Colon (tissue), 2 donors: ENCODE data around the gene CANX.
"Not testable (repeated sequence)": the region's sequence is repeated elsewhere in the genome, so short reads cannot be mapped to it uniquely, and the experiment has no call there.

Source experiments
- FAIRE-seq: peaks from 2 replicates; lab custom pipeline; 2012; peaks lifted over from hg19 to GRCh38; lab: Jason Lieb, UNC
- donor health status: control.
- donor health status: control.

Gene CANX, protein sequence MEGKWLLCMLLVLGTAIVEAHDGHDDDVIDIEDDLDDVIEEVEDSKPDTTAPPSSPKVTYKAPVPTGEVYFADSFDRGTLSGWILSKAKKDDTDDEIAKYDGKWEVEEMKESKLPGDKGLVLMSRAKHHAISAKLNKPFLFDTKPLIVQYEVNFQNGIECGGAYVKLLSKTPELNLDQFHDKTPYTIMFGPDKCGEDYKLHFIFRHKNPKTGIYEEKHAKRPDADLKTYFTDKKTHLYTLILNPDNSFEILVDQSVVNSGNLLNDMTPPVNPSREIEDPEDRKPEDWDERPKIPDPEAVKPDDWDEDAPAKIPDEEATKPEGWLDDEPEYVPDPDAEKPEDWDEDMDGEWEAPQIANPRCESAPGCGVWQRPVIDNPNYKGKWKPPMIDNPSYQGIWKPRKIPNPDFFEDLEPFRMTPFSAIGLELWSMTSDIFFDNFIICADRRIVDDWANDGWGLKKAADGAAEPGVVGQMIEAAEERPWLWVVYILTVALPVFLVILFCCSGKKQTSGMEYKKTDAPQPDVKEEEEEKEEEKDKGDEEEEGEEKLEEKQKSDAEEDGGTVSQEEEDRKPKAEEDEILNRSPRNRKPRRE

DNA sequence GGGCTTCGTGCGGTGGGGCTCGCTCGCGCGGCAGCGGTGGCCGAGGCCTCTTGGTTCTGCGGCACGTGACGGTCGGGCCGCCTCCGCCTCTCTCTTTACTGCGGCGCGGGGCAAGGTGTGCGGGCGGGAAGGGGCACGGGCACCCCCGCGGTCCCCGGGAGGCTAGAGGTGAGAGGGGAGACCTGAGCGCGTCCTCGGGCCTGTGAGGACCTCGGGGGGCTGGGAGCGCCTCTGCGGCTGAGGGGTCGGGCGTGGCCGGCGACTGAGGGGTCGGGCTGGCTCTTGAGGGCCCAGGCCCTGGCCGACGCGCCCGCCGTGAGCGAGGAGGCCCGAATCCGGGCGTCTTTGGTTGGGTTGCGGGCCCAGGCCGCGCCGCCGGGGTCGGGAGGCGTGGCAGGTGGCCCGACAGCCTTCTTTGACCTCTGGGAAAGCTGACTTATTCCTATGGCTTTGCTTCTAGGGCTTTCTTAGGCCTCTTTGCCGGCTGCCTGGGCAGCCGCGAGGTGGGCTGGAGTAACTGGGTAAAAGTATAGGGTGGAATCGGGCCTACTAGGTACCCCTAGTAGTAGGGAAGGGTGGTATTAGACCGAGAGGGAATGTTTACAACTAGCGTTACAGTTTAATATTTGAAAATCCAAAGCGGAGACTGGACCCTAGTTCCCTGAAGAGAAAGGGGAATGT lies at the start of gene CANX:
TSS of gene CANX (plus strand) at position 33 of the 681 bp plus-strand sequence. CDS start 6,715 bp downstream, outside the sequence.
- no peak for FAIRE-seq

DNA sequence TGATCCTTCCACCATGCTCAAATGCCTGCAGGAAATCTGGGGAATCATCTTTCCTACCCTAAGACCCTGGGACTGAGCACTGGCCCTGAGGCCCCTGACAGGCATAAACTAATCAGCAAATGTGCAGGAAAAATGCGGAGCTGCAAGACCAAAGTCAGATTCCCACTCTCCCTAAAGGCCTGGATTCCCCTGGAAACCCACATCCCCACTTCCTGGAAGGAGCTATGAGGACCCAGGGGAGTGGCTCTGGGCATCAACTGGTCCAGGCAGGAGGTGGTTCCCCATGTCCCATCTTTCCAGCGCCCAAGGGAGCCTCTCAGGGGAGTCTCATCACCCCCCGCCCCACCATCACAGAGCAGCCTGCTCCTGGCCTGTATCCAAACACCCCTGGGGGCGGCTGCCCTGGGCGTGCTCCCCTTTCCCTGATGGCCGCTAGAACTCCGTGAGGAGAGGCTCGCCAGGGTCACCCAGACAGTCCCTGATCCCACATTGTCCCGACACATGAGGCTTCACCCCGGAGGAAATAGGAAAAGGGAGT lies 49.5 kb upstream of the CANX start:
- not testable (repeated sequence) for FAIRE-seq

DNA sequence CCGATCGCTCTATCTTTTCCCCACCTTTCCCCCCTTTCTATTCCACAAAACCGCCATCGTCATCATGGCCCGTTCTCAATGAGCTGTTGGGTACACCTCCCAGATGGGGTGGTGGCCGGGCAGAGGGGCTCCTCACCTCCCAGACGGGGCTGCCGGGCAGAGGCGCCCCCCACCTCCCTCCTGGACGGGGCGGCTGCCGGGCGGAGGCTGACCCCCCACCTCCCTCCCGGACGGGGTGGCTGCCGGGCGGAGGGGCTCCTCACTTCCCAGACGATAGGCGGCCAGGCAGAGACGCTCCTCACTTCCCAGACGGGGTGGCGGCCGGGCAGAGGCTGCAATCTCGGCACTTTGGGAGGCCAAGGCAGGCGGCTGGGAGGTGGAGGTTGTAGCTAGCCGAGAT lies 48.5 kb upstream of the CANX start:
- FAIRE-seq: not testable (repeated sequence)

DNA sequence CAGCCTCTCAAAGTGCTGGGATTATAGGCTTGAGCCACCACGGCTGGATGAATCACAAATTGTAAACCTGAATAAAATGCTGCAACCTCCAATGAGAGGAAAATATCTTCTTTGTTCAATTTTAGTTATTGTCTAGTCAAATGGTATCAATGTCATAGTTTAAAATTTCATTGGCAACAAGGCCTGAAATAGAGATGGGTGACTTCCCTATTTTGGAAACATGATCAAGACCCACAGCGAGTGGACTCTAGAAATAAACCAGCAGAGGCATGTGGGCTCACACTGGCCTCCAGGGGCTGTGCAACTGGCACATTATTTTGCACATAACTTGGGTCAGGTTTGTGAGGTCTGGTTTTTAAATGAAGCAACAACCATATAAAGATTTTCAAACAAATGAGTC lies 45.6 kb upstream of the CANX start:
- FAIRE-seq: not testable (repeated sequence)

DNA sequence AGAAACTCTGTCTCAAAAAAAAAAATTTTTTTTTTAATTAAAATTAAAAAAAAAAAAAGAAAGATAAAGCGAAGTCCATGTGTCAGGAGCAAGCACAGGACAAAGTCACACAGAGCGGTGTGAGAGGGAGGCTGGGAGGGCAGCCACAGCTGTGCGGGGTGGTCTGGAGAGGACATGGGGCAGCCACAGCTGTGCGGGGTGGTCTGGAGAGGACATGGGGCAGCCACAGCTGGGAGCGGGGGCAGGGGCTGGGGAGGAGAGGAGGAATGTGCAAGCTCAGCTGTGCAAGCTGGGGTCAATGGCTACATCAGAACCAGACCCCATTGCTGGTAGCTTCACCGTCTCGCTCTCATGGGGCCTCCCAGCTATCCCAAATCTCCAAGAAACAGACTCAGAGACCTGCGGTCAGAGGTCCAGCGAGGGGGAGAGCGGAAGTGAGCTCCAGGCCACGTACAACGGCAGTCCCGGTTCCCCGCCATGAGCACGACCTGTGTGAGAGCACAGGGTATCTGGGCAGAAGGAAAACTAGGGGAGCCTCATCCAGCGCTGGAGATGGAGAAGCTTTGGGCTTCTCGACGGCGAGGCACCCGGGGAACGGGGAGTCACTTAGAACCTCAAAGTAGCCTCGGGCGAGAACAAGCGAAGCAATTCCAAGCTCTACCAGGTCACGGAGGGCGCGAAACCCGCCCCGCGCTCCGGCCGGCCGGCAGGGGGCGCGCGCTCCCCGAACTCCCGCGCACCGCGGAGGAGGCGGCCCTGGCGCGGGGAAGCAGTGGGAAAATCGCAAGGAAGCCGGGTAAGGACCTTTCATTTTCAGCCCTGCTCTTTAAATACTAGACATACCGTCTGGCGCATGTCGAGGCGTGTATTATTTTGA lies 41.2 kb upstream of the CANX start:
- not testable (repeated sequence) for FAIRE-seq

DNA sequence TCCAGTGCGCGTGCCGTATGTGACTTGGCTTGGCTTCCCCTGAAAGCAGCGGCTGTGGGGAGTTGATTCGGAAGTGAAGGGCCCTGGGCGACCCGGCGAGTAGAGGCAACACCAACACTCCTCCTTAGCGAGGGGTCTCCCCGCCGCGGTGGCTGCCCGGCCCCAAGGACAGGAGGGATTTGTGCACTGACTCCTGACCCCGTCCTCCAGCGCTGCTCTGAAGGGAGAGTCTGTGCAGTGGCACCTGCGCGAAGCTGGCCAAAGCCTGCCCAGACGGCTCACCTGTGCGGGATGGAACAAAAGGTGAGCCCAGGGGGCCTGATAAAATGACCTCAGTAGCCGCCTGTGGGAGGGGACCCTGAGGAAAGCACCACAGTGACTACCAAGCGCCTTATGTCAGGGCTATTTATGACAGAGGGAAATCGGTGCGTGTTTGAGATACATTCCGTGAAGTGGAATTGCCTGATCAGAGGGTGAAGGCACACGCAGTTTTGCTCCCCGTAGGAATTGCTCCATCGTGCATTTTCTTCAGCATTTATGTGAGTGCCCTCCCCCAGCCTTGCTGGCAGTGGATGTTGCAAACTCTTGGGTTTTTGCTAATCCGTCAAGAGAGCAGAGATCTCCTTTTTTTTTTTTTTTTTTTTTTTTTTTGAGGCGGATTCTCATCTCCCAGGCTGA lies 40.4 kb upstream of the CANX start:
- FAIRE-seq: not testable (repeated sequence)

DNA sequence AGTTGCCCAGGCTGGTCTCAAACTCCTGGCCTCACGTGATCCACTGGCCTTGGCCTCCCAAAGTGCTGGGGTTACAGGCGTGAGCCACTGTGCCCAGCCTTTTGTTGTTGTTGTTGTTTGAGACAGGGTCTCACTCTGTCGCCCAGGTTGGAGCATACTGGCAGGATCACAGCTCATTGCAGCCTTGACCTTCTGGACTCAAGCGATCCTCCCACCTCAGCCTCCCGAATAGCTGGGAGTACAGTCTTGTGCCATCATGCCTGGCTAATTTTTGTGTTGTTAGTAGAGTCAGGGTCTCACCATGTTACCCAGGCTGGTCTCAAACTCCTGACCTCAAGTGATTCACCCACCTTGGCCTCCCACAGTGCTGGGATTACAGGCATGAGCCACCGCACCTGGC lies 37.1 kb upstream of the CANX start:
- not testable (repeated sequence) for FAIRE-seq

DNA sequence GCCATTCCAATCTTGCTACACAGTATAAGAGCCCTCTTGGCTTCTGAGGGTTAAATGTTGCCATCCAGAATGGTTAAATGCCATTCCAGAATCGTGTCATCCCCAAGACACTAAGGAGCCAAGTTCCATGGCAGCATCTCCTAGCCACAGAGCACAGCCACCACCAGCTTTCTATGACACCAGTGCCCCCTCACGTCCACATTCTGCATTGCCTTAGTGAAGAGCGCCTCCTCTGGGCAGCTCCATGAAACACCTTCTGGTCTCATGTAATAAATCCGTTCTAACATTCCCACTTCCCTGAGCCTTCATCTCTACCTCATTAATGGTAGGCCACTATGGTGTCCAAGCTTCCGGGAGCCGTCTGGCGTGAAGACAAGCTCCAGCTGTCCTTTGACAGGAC lies 30.4 kb upstream of the CANX start:
- FAIRE-seq: no peak

DNA sequence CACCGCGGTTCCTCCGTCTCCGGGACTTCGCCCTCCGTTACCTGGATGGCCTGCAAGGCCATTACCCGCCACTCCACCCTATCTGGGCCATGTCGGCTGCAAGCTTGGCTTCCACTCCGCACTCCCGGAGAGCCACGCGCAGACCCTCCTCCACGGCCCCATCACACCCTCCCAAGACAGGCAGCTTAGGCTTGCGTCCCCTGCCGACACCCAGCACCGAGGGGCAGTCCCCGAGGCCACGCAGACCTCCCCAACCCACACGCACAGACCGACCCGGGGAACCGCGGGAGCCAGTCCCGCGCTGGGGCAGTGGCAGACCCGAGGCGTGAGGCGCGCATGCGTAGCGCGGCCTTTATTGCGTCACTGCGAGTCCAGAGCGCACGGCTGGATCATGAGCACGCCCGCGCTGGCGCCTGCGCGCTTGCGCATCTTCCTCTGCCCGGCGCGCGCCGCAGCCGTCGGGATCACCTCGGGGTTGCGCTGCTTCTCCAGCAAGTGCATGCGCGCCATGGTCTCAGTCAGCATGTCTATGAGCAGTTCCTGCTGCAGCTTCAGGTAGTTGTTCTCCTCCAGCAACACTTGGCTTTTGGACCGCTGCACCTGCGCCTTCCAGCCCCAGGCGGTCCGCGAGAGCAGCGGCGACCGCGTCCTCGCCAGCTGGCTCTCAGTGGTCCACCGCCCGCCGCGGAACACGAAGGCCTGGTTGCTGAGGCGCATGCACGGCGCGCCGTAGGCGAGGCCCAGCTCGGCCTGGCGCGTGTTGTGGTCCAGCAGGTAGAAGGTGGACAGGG lies 20.3 kb upstream of the CANX start:
- FAIRE-seq: no peak

DNA sequence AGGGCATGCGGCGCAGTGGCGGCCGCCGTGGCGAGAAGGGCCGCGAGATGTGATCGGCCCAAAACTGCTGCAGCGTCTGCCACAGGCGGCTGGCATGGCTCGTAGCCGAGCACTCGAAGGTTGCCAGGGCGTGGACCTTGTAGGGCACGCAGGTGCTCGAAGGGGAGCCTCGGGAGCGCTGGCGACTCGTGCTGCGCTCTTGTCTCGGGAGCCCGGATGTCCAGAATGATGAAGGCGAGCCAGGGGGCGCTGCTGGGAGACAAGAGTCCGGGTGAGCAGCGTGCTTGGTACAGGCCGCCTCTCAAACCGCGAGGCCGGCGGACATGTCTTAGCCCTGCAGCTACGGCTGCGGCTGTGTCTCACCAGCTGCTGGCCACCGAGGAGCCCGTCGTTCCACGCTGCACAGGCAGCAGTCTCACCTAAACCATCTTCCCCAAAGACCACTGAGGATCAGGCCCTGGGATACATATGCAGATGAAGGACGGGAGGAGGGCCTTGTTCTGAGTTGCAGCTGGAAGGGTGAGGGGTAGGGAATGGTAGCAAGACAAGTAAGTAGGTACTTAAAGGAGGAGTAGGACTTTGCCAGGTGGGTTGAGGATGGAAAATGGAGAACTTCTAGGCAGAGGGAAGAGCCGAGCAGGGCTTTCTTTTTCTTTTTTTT lies 19.6 kb upstream of the CANX start:
- FAIRE-seq: no peak

DNA sequence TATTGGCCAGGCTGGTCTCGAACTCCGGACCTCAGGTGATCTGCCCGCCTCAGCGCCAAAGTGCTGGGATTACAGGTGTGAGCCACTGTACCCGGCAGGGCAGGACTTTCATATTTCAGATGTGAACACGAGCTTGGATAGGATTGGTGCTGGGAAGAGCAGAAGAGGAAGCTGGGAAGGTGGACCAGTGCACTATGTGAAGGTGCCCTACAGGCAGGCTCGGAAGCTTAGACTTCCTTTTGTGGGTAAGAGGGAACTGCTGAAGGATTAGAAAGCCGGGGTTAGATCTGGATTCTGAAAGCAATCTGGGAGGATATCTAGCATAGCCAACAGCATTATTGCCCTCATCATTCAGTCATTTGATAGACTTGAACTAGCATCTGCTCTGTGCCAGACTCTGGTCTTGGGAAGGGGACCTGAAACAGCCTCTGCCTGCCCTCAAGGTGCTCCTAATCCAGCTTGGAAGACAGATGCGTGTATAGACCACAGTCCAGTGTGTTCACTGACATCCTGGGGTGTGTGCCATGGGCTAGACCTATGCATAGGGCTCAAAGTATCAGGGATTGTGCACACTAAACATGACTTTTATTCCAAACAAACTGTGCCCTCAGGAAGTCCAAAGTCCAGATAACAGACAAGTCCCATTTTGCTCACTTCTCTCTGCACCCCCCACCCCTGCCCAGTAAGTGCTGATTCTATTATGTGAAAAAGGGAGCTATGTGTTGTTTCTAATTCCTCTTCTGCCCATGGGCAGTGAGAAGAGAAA lies 18.6 kb upstream of the CANX start:
- no peak for FAIRE-seq

DNA sequence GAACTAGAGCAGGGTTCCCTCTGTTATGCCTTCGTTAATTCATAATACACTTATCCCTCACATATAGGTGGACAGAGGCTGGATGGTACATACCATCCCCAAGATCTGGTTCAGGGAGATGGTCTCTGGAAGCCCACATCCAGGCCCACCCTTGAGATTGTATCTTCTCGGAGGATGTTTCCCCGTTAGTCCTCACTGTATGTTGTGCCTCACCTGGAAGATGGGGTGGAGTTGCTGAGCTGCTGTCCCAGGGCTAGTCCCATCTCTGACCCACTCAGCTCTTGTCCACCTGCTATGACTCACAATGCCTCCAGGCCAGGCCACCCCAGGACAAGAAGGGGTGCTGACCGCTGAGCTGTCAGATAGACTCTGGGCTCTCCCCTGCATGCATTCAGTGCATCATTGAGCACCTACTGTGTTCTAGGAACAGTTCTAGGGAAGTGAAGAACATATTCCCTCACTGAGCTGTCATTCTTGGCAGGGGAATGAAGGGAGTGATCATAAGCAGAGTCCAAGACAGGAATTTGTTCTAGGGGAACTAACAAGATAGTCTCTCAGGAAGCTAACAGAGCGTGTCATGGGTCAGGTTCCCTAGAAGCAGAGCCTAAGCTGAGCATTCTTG lies 17.9 kb upstream of the CANX start, which contains the start of gene CBY3:
TSS of gene CBY3 (minus strand) at position 255 of the 622 bp plus-strand sequence. CDS start at position 139, 116 bp downstream.
- FAIRE-seq: no peak

DNA sequence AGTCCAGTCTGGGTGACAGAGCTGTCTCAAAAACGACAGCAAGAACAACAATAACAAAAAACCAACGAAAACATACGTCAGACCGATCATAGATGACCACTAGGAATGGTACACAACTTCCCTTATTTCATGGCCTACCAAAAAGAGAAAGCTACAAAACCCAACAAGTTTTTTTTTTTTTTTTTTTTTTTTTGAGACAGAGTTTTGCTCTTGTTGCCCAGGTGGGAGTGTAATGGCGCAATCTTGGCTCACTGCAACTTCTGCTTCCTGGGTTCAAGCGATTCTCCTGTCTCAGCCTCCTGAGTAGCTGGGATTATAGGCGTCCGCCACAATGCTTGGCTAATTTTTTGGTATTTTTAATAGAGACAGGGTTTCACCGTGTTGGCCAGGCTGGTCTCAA lies 9.6 kb upstream of the CANX start:
- FAIRE-seq: not testable (repeated sequence)

DNA sequence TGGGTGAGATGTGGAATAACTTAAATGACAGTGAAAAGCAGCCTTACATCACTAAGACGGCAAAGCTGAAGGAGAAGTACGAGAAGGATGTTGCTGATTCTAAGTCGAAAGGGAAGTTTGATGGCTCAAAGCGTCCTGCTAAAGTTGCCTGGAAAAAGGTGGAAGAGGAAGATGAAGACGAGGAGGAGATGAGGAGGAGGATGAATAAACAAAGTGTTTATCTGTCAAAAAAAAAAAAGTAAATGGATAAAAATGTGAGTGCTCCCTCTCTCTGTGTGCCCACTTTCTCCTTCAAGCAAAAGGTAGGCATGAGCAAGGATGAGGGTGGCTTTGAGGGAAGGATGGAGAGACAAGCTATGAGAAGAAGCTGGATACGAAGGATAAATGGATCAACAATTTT lies 4.2 kb upstream of the CANX start:
- FAIRE-seq: no peak

DNA sequence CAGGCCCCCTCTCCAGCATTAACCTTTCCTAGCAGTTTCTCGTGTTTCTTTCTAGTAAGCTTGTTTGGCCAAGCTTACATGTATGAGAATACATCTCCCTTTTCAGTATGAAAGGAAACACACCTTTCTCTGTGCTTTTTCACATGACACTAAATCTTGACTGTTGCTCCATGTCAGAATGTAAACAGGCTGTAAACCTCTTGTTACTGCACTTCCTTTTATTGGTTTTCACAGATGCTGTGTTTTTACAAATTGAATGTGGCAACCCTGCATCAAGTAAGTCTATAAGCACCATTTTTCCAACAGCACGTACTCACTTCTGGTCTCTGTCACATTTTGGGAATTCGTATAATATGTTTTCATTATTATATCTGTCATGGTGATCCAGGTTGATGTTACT lies 2.2 kb upstream of the CANX start:
- FAIRE-seq: no peak

DNA sequence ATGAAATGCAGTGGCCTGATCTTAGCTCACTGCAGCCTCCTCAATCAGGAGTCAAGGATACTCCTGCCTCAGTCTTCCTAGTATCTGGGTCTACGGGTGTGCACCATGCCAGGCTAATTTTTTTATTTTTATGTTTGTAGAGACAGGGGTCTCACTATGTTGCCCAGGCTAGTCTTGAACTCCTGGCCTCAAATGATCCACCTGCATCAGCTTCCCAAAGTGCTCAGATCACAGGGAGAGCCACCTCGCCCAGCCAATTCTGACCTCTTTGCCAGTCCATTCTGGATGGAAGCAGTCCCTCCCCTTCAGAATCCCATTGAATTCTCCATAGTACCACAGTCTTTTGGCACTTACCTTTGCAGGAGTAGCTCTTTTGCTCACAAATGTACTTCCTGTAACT lies 1.7 kb upstream of the CANX start:
- no peak for FAIRE-seq

DNA sequence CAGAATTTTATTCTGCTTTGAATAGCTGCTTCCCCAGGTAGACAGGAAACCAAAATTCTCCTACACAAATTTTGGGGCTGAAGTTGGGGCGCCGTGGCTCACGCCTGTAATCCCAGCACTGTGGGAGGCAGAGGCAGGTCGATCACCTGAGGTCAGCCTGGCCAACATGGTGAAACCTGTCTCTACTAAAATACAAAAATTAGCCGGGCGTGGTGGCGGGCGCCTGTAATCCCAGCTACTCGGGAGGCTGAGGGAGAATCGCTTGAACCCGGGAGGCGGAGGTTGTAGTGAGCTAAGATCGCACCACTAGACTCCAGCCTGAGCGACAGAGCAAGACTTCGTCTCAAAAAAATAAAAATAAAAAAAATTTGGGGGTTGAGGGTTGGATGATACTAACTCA lies 1.2 kb upstream of the CANX start:
- FAIRE-seq: not testable (repeated sequence)
